Lower leg skin (tissue), 3 donors: ENCODE measurements around the gene FGD1.

Experiments
- POLR2A ChIP-seq, 2 donors: fragments of 450-650 bp; IDR thresholded peaks; one replicate each; pipeline ENCODE4 v1.6.1; 2016 to 2017; ENCODE audit warnings: antibody characterized with exemption in 2 of 2, mild to moderate bottlenecking in 1 of 2, moderate library complexity in 1 of 2
- TF ChIP-seq, protein P1 (sequence below), 3 donors: fragments of 450-650 bp; IDR thresholded peaks; one replicate each; pipeline ENCODE4 v1.5.1; 2016; ENCODE audit warnings: antibody characterized with exemption in 3 of 3, mild to moderate bottlenecking in 3 of 3, moderate library complexity in 2 of 3

- TF ChIP-seq, protein P1, sequence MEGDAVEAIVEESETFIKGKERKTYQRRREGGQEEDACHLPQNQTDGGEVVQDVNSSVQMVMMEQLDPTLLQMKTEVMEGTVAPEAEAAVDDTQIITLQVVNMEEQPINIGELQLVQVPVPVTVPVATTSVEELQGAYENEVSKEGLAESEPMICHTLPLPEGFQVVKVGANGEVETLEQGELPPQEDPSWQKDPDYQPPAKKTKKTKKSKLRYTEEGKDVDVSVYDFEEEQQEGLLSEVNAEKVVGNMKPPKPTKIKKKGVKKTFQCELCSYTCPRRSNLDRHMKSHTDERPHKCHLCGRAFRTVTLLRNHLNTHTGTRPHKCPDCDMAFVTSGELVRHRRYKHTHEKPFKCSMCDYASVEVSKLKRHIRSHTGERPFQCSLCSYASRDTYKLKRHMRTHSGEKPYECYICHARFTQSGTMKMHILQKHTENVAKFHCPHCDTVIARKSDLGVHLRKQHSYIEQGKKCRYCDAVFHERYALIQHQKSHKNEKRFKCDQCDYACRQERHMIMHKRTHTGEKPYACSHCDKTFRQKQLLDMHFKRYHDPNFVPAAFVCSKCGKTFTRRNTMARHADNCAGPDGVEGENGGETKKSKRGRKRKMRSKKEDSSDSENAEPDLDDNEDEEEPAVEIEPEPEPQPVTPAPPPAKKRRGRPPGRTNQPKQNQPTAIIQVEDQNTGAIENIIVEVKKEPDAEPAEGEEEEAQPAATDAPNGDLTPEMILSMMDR (IDR thresholded peaks at IDR 0.05) = no peak
- TF ChIP-seq POLR2A (IDR thresholded peaks at IDR 0.05) = no peak
These were observed 3.7 kb downstream of the FGD1 start for GRCh38 chrX:54492340-54492739.
